ENCODE results near the gene TENM3. TPM values are rescaled to one million over a fixed set of nuclear protein-coding genes. Genes with fewer than 3 reads are reported as not detected.

TENM3 gene
- polyA plus RNA-seq, 1 experiment, result 9.2 TPM

GRCh38 chr4:182795446-182796238, 552.4 kb downstream of the TENM3 start:
- TF ChIP-seq, protein P1, sequence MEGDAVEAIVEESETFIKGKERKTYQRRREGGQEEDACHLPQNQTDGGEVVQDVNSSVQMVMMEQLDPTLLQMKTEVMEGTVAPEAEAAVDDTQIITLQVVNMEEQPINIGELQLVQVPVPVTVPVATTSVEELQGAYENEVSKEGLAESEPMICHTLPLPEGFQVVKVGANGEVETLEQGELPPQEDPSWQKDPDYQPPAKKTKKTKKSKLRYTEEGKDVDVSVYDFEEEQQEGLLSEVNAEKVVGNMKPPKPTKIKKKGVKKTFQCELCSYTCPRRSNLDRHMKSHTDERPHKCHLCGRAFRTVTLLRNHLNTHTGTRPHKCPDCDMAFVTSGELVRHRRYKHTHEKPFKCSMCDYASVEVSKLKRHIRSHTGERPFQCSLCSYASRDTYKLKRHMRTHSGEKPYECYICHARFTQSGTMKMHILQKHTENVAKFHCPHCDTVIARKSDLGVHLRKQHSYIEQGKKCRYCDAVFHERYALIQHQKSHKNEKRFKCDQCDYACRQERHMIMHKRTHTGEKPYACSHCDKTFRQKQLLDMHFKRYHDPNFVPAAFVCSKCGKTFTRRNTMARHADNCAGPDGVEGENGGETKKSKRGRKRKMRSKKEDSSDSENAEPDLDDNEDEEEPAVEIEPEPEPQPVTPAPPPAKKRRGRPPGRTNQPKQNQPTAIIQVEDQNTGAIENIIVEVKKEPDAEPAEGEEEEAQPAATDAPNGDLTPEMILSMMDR (IDR thresholded peaks at IDR 0.05; ENCODE audit: insufficient read depth, low read depth, low read length), result no peak
- H3K4me3 ChIP-seq (ENCODE audit: low read depth, low read length), result no peak overlapping the region
- ChIA-PET CTCF (no interaction called here), POLR2A (interaction anchor here (0.7 kb wide), 1 partner anchor 16 kb away, joined by 5 read pairs; no protein-coding TSS in a partner anchor)
- no peaks in the 10 kb centered on the region for H3K36me3 ChIP-seq (ENCODE audit: control insufficient read depth, insufficient read depth, low read length)
- no peak for DNase-seq (ENCODE audit: low read depth)
- no peaks in the 10 kb centered on the region for H3K27me3 ChIP-seq (ENCODE audit: control insufficient read depth, insufficient read depth, low read length)

- H3K4me3 ChIP-seq (ENCODE audit: low read depth, low read length), result no peak overlapping the region
- DNase-seq (ENCODE audit: low read depth), result no peak
- POLR2A ChIA-PET, result no interaction called here
- no peaks in the 10 kb centered on the region for H3K36me3 ChIP-seq (ENCODE audit: control insufficient read depth, insufficient read depth, low read length)
- TF ChIP-seq, protein P1 (IDR thresholded peaks at IDR 0.05; ENCODE audit: insufficient read depth, low read depth, low read length), result no peak
- CTCF ChIA-PET, result no interaction called here
- H3K27me3 ChIP-seq (ENCODE audit: control insufficient read depth, insufficient read depth, low read length), result no peaks in the 10 kb centered on the region
Measured at GRCh38 chr4:182799515-182800215, 556.5 kb downstream of the TENM3 start.

- H3K27me3 ChIP-seq (ENCODE audit: control insufficient read depth, insufficient read depth, low read length), result no peaks in the 10 kb centered on the region
- no peak overlapping the region for H3K4me3 ChIP-seq (ENCODE audit: low read depth, low read length)
- ChIA-PET POLR2A (no interaction called here), CTCF (no interaction called here)
- TF ChIP-seq, protein P1 (IDR thresholded peaks at IDR 0.05; ENCODE audit: insufficient read depth, low read depth, low read length), result no peak
- no peak for DNase-seq (ENCODE audit: low read depth)
- H3K36me3 ChIP-seq (ENCODE audit: control insufficient read depth, insufficient read depth, low read length), result no peaks in the 10 kb centered on the region
Measured at GRCh38 chr4:182800216-182800515, 557.0 kb downstream of the TENM3 start.

DNA sequence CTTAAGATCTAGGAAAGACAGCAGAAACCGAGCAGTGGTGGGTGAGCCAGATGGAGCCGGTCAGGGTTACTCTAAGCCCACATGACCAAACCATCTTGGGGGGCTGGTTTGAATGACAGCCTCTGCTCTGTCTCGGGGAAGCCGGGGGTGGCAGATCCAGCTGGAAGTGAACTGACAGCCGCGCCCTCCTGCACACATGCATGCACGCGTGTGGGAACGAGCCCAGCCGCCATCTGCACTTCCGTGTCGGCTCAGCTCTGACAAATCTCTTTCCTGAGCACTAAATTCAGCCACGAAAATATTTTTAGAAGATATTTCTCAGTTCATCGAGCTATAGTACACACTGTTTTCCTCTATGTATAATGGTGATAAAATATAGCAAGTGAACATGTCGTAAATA, 558.4 kb downstream of the TENM3 start:
- H3K4me3 ChIP-seq (ENCODE audit: low read depth, low read length), result no peak overlapping the region
- no peaks in the 10 kb centered on the region for H3K36me3 ChIP-seq (ENCODE audit: control insufficient read depth, insufficient read depth, low read length)
- POLR2A ChIA-PET, result no interaction called here
- DNase-seq (ENCODE audit: low read depth), result no peak
- CTCF ChIA-PET, result interaction anchor here (0.6 kb wide), 2 partner anchors 296 to 589 kb away, joined by 3 read pairs; no protein-coding TSS in a partner anchor
- TF ChIP-seq, protein P1 (IDR thresholded peaks at IDR 0.05; ENCODE audit: insufficient read depth, low read depth, low read length), result no peak
- H3K27me3 ChIP-seq (ENCODE audit: control insufficient read depth, insufficient read depth, low read length), result no peaks in the 10 kb centered on the region

DNA sequence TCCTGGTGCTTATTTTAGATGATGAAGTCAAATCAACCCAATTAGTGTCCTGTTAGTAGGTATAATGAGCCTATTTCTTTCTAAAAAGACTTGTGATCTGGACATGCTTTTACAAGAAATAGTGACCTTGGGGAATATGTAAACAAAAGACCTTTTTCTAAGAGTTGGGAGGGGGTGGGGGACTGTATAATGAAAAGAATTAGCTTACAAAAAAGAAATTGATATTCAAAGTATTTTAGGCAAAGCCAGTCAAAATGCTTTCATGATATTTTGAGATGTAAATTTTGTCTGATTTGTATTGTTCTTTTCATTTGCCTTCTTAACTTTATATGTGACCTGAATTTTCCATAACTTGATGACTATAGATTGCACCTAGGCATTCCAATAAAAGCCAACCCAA, 559.4 kb downstream of the TENM3 start:
- H3K36me3 ChIP-seq (ENCODE audit: control insufficient read depth, insufficient read depth, low read length), result no peaks in the 10 kb centered on the region
- no peak overlapping the region for H3K4me3 ChIP-seq (ENCODE audit: low read depth, low read length)
- TF ChIP-seq, protein P1 (IDR thresholded peaks at IDR 0.05; ENCODE audit: insufficient read depth, low read depth, low read length), result no peak
- H3K27me3 ChIP-seq (ENCODE audit: control insufficient read depth, insufficient read depth, low read length), result no peaks in the 10 kb centered on the region
- ChIA-PET POLR2A (no interaction called here), CTCF (interaction anchor here (0.6 kb wide), 1 partner anchor 63 kb away, joined by 3 read pairs; no protein-coding TSS in a partner anchor)
- DNase-seq (ENCODE audit: low read depth), result no peak

Data from BJ (cell line).